Left lung (tissue), 10 donors: Measurements from ENCODE around the gene LDLRAD2. TPM values are rescaled to one million over a fixed set of nuclear protein-coding genes. Genes with fewer than 3 reads are reported as not detected.

ENCODE experiments used
- ATAC-seq: fragments of 200-7000 bp; cut with Tn5 transposase; one replicate; pipeline ENCODE4 v1.9.1; 2020; ENCODE audit warnings: moderate library complexity
- DNase-seq, 4 donors: peaks; one replicate each; pipeline ENCODE4 v3.0.0-alpha.2; 2013 to 2020
- H3K27ac ChIP-seq, 2 donors: fragments of 200-600 bp; sonication (generic) in 1 of 2; one replicate each; pipeline versions ENCODE4 v1.5.0 to v1.8.0; 2020 to 2021
- H3K27me3 ChIP-seq, 2 donors: fragments of 200-600 bp; sonication (generic) in 1 of 2; one replicate each; pipeline versions ENCODE4 v1.5.0 to v1.8.0; 2020 to 2021
- H3K36me3 ChIP-seq, 2 donors: fragments of 200-600 bp; sonication (generic) in 1 of 2; one replicate each; pipeline versions ENCODE4 v1.5.0 to v1.8.0; 2020 to 2021
- H3K4me1 ChIP-seq, 2 donors: fragments of 200-600 bp; one replicate each; pipeline ENCODE4 v1.8.0; 2021
- H3K4me3 ChIP-seq, 2 donors: fragments of 200-600 bp; sonication (generic) in 1 of 2; one replicate each; pipeline versions ENCODE4 v1.5.0 to v1.8.0; 2020 to 2021; ENCODE audit warnings: mild to moderate bottlenecking in 1 of 2
- H3K9me3 ChIP-seq, 2 donors: fragments of 200-600 bp; sonication (generic) in 1 of 2; one replicate each; pipeline versions ENCODE4 v1.5.0 to v1.8.0; 2020 to 2021
- CTCF ChIP-seq, 2 donors: fragments of 200-600 bp; sonication (generic) in 1 of 2; IDR thresholded peaks; one replicate each; pipeline versions ENCODE4 v1.5.0 to v1.8.0; 2021; ENCODE audit warnings: antibody characterized with exemption in 2 of 2
- intact Hi-C, 2 donors: fragments of 100-400 bp; cut with DNase I; formaldehyde crosslinking; loops; one replicate each; pipeline versions ENCODE4 v1.11.2 to v1.14.2; 2022
- polyA plus RNA-seq, 6 donors: library from polyadenylated mRNA; unstranded; fragments of 120-200 nt; gene quantifications; one replicate each; pipeline ENCODE4 v1.2.1, GENCODE V29; 2013; ENCODE audit not compliant: insufficient read length in 6 of 6
- total RNA-seq, 2 donors: library from RNA; stranded (reverse); fragmentation: NEBNext Ultra II Directional; extraction: Animal tissue kit (Norgen Biotek cat#: 25700); gene quantifications; one replicate each; pipeline ENCODE4 v1.2.1, GENCODE V29; 2021
- donor health status: DM: no; HTN: yes; CAD: no.
- donor health status: DM: no; HTN: no; CAD: no.

LDLRAD2 gene
- total and polyA plus RNA-seq, 8 donors = 0.10 to 5.9 (median 5.1) TPM

DNA sequence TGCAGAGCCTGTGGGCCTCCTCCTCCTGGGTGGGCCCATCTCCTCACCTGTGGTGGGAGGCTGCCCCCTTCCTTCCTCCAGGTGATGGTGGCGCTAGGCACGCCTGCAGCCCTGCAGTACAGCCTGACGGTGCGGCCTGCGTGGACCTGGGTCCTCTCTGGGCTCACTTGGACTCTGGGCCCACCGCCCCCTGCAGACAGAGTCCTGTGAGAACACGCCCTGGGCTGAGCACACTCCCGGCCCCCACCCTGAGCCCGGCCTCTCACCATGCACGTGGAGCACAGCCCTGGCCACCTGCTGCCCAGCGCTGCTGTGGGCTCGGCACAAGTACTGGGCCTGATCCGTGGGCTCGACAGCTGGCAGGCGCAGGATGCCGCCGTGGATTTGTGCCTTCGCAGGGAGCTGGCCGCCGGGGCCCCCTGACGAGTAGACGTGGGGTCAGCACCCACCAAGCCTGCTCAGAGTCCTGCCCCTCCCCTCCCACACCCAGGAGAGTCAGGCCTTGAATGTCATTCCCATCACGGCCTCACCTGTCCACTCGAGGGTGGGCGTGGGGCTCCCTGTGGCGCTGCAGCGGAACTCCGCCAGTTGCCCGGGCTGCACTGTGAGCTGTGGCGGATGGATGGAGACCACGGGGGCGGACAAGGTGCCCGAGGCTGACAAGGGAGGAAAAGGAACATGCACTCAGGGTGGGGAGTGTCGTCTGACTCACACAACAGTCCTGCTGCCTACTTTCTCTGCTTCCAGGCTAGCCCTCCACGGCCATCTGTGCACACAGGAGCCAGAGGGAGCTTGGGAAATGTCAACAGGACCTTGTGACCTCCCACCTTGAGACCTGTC is 43.4 kb downstream of the LDLRAD2 start:
- DNase-seq (peak in 1 of 4 donors; percentile 78), ATAC-seq (no peak)
- H3K27ac ChIP-seq = no peak overlapping the region
- H3K36me3 ChIP-seq = peaks cover 0 to 100% of the 10 kb centered on the region in 2 donors
- intact Hi-C loops = no loop called here
- no peak for TF ChIP-seq CTCF (IDR thresholded peaks at IDR 0.05)
- H3K4me1 ChIP-seq = no peaks in the 10 kb centered on the region
- H3K4me3 ChIP-seq = no peak overlapping the region
- no peaks in the 10 kb centered on the region for H3K9me3 ChIP-seq
- no peaks in the 10 kb centered on the region for H3K27me3 ChIP-seq

GRCh38 chr1:21857142-21857839 is 45.2 kb downstream of the LDLRAD2 start:
- ATAC-seq = no peak
- TF ChIP-seq CTCF (IDR thresholded peaks at IDR 0.05) = no peak

GRCh38 chr1:21857840-21858670 is 46.0 kb downstream of the LDLRAD2 start:
- Histone ChIP-seq H3K36me3 (peaks cover 0 to 93% of the 10 kb centered on the region in 2 donors), H3K27ac (no peak overlapping the region), H3K4me1 (no peaks in the 10 kb centered on the region), H3K9me3 (no peaks in the 10 kb centered on the region), H3K4me3 (no peak overlapping the region), H3K27me3 (no peaks in the 10 kb centered on the region)
- TF ChIP-seq CTCF (IDR thresholded peaks at IDR 0.05) = no peak
- peak in 1 of 4 donors; percentile 13 for DNase-seq
- intact Hi-C loops = no loop called here
- no peak for ATAC-seq

More at GRCh38 chr1:21857142-21857839, 45.2 kb downstream of the LDLRAD2 start:
- Histone ChIP-seq H3K36me3 (peaks cover 0 to 100% of the 10 kb centered on the region in 2 donors), H3K9me3 (no peaks in the 10 kb centered on the region), H3K4me1 (no peaks in the 10 kb centered on the region), H3K27ac (no peak overlapping the region), H3K4me3 (no peak overlapping the region), H3K27me3 (no peaks in the 10 kb centered on the region)
- no peak for DNase-seq
- intact Hi-C loops = no loop called here

DNA sequence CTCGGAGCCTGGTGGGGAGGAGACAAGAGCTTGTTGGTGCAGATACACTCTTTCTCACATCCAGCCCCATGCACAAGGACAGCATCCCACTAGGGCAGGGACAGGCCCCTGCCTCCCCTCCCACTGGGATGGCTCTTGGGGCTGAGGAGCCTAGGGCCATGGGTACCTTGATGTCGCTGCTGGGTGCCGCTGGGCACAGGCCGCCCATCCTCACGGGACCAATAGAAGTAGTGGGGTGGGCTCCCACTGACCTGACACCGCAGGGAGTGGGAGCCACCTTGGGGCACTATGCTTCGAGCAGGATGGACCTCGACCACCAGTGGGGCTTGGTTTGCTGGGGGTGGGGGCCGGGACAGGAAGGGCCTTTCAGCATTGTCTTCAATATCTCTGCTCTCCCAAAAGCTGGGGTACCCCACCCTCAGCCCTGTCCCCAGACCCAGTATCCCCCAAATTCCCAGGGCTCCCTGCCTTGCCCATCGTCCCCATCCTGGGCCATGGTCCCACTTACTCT is 47.7 kb downstream of the LDLRAD2 start:
- DNase-seq (no peak), ATAC-seq (no peak)
- H3K27me3 ChIP-seq = no peaks in the 10 kb centered on the region
- no peak overlapping the region for H3K4me3 ChIP-seq
- intact Hi-C loops = no loop called here
- no peaks in the 10 kb centered on the region for H3K4me1 ChIP-seq
- peaks cover 0 to 93% of the 10 kb centered on the region in 2 donors for H3K36me3 ChIP-seq
- TF ChIP-seq CTCF (IDR thresholded peaks at IDR 0.05) = no peak
- H3K27ac ChIP-seq = no peak overlapping the region
- H3K9me3 ChIP-seq = no peaks in the 10 kb centered on the region
